Hematopoietic multipotent progenitor cell treated with erythropoietin and hydrocortisone succinate and interleukin-3 and kit ligand, for 8 days (in vitro differentiated cells): ENCODE data around the gene NPC1L1.
A peak's percentile ranks its signal among the peaks of the same experiment; 100 is the strongest.

Experiments used
- DNase-seq: peaks from one replicate; pipeline ENCODE4 v3.0.0-alpha.2; 2015

Gene NPC1L1

GRCh38 chr7:44541028-44541869, at the start of gene NPC1L1:
TSS of gene NPC1L1 (minus strand) at chr7:44541330. CDS start at chr7:44541259, 71 bp downstream.
- DNase-seq, result peak; percentile 84

GRCh38 chr7:44590910-44591309, 49.8 kb upstream of the NPC1L1 start:
- no peak for DNase-seq

- DNase-seq, result peak; percentile 81
These were observed 46.9 kb upstream of the NPC1L1 start for GRCh38 chr7:44587843-44588711.

GRCh38 chr7:44583146-44583865, 42.2 kb upstream of the NPC1L1 start:
- peak; percentile 42 for DNase-seq

GRCh38 chr7:44581879-44582603, 40.9 kb upstream of the NPC1L1 start, which contains the start of gene TMED4:
TSS of gene TMED4 (minus strand) at chr7:44582231. CDS start at chr7:44582206, 25 bp downstream.
- DNase-seq, result peak; percentile 98

GRCh38 chr7:44580945-44581878, 40.1 kb upstream of the NPC1L1 start:
- DNase-seq, result peak; percentile 43

GRCh38 chr7:44576228-44576627, 35.1 kb upstream of the NPC1L1 start:
- DNase-seq, result no peak

GRCh38 chr7:44575054-44575453, 33.9 kb upstream of the NPC1L1 start:
- no peak for DNase-seq

GRCh38 chr7:44574287-44574872, 33.2 kb upstream of the NPC1L1 start:
- DNase-seq, result no peak

GRCh38 chr7:44573464-44574286, 32.5 kb upstream of the NPC1L1 start, which contains the start of gene DDX56:
TSS of gene DDX56 (minus strand) at chr7:44573908. CDS start at chr7:44573895, 13 bp downstream.
- DNase-seq, result peak; percentile 96

GRCh38 chr7:44572771-44573170, 31.6 kb upstream of the NPC1L1 start:
- no peak for DNase-seq

- no peak for DNase-seq
These were observed 28.8 kb upstream of the NPC1L1 start for GRCh38 chr7:44569959-44570358.

GRCh38 chr7:44568771-44569560, 27.8 kb upstream of the NPC1L1 start:
- DNase-seq, result no peak

- no peak for DNase-seq
These were observed 26.8 kb upstream of the NPC1L1 start for GRCh38 chr7:44567884-44568283.

- no peak for DNase-seq
These were observed 25.6 kb upstream of the NPC1L1 start for GRCh38 chr7:44566680-44567079.

GRCh38 chr7:44565795-44566559, 24.8 kb upstream of the NPC1L1 start:
- DNase-seq, result peak; percentile 90

- DNase-seq, result peak; percentile 75
These were observed 24.1 kb upstream of the NPC1L1 start for GRCh38 chr7:44565097-44565794.
